HCT116 (cell line): ENCODE results near the gene TMIE. TPM values are rescaled to one million over a fixed set of nuclear protein-coding genes. Genes with fewer than 3 reads are reported as not detected.

Experiments used
- ATAC-seq: fragments of 200-7000 bp; cut with Tn5 transposase; 2 replicates; pipeline ENCODE4 v1.9.1; 2020; ENCODE audit warnings: mild to moderate bottlenecking, moderate library complexity
- Bru-seq: library from RNA; stranded (reverse); fragments of 400-500 nt; gene quantifications from one replicate; lab custom pipeline; 2021; lab: Mats Ljungman, UMichigan
- BruChase-seq, 2 experiments: library from RNA; stranded (reverse); fragments of 400-500 nt; gene quantifications; one replicate each; lab custom pipeline; 2021; lab: Mats Ljungman, UMichigan
- BruUV-seq: library from RNA; stranded (reverse); fragments of 400-500 nt; replicated peaks from 2 replicates; lab custom pipeline; 2021; lab: Mats Ljungman, UMichigan
- CTCF ChIA-PET: fragments of 300-600 bp; sonication (Branson Sonifier 250); formaldehyde crosslinking; loops from one replicate; lab custom pipeline; 2021; ENCODE audit warnings: antibody characterized with exemption; lab: Charles Lee
- POLR2A ChIA-PET: fragments of 300-600, 350-600 bp; sonication (Branson Sonifier 250); formaldehyde crosslinking; loops from one replicate; lab custom pipeline; 2021; ENCODE audit warnings: antibody characterized with exemption; lab: Charles Lee
- RAD21 ChIA-PET, 2 experiments: fragments of 300-600 bp; sonication (Branson Sonifier 250); formaldehyde crosslinking; loops; one replicate each; lab custom pipeline; 2023; ENCODE audit warnings: low total read pairs in 2 of 2; ENCODE audit not compliant: uncharacterized antibody in 2 of 2, unreplicated experiment in 2 of 2, low non-redundant PET in 1 of 2; lab: Charles Lee
- DNase-seq: peaks from one replicate; pipeline ENCODE4 v3.0.0-alpha.2; 2010; ENCODE audit warnings: low read depth, low spot score
- H2AFZ ChIP-seq: fragments of 200-600 bp; shearing (Covaris generic), sonication (generic); 2 replicates; pipeline ENCODE4 v1.6.1; 2017; ENCODE audit warnings: low read depth, mixed run types, mixed read lengths, antibody characterized with exemption, low read length; ENCODE audit not compliant: poor library complexity, severe bottlenecking
- H3K27ac ChIP-seq: 2 replicates; pipeline ENCODE4 v1.5.1; 2012; ENCODE audit warnings: low read depth, low read length
- H3K27me3 ChIP-seq: fragments of 200-600 bp; sonication (generic); 2 replicates; pipeline ENCODE4 v1.6.1; 2016; ENCODE audit warnings: mixed run types, low read length, mixed read lengths; ENCODE audit not compliant: insufficient read depth
- H3K36me3 ChIP-seq, 2 experiments: fragments of 200-500 bp in 1 of 2; fragments of 200-600 bp in 1 of 2; sonication (Bioruptor generic) in 1 of 2; sonication (generic) in 1 of 2; 2 replicates each; pipeline versions ENCODE4 v1.5.1 to v1.6.1; 2014 to 2016; ENCODE audit warnings: low read length in 2 of 2, inconsistent platforms in 1 of 2, mixed read lengths in 1 of 2, mixed run types in 1 of 2; ENCODE audit not compliant: insufficient read depth in 2 of 2, control insufficient read depth in 1 of 2
- H3K4me1 ChIP-seq, 2 experiments: fragments of 200-600 bp in 1 of 2; sonication (generic) in 1 of 2; 2 replicates each; pipeline versions ENCODE4 v1.5.1 to v1.6.1; 2012 to 2017; ENCODE audit warnings: low read length in 2 of 2, inconsistent platforms in 1 of 2, mild to moderate bottlenecking in 1 of 2, mixed read lengths in 1 of 2, mixed run types in 1 of 2, moderate library complexity in 1 of 2; ENCODE audit not compliant: insufficient read depth in 2 of 2, control insufficient read depth in 1 of 2
- H3K4me2 ChIP-seq: fragments of 200-600 bp; sonication (generic); 2 replicates; pipeline ENCODE4 v1.6.1; 2017; ENCODE audit warnings: mixed run types, low read length, mixed read lengths
- H3K4me3 ChIP-seq, 2 experiments: fragments of 200-600 bp in 1 of 2; sonication (generic) in 1 of 2; replicated peaks in 1 of 2; 2 replicates each; pipeline ENCODE4 v1.5.1; 2011 to 2016; ENCODE audit warnings: low read length in 2 of 2, control low read depth in 1 of 2, low read depth in 1 of 2, mild to moderate bottlenecking in 1 of 2, mixed read lengths in 1 of 2, mixed run types in 1 of 2
- H3K79me2 ChIP-seq: fragments of 200-600 bp; sonication (generic); 2 replicates; pipeline ENCODE4 v1.6.1; 2017; ENCODE audit warnings: mild to moderate bottlenecking, mixed run types, low read length, moderate library complexity, mixed read lengths; ENCODE audit not compliant: insufficient read depth
- H3K9ac ChIP-seq: fragments of 200-600 bp; sonication (generic); 2 replicates; pipeline ENCODE4 v1.6.1; 2016; ENCODE audit warnings: low read length, mixed read lengths
- H3K9me2 ChIP-seq: fragments of 200-600 bp; sonication (generic), shearing (Covaris generic); 2 replicates; pipeline ENCODE4 v1.6.1; 2017; ENCODE audit warnings: mixed run types, mild to moderate bottlenecking, moderate library complexity; ENCODE audit not compliant: insufficient read depth
- H3K9me3 ChIP-seq, 2 experiments: fragments of 200-500 bp in 1 of 2; fragments of 200-600 bp in 1 of 2; sonication (Bioruptor generic) in 1 of 2; sonication (generic) in 1 of 2; 2 replicates each; pipeline ENCODE4 v1.6.1; 2014 to 2017; ENCODE audit warnings: low read length in 2 of 2, mixed read lengths in 2 of 2, inconsistent platforms in 1 of 2, low read depth in 1 of 2, mild to moderate bottlenecking in 1 of 2, mixed run types in 1 of 2, moderate library complexity in 1 of 2; ENCODE audit not compliant: control insufficient read depth in 1 of 2, insufficient read depth in 1 of 2
- H4K20me1 ChIP-seq: fragments of 200-600 bp; sonication (generic), shearing (Covaris generic); 2 replicates; pipeline ENCODE4 v1.6.1; 2017; ENCODE audit warnings: mixed run types, mild to moderate bottlenecking, moderate library complexity; ENCODE audit not compliant: insufficient read depth
- CBX3 ChIP-seq: IDR thresholded peaks from 2 replicates; pipeline ENCODE4 v1.6.1; 2012; ENCODE audit warnings: low read depth
- CEBPB ChIP-seq: IDR thresholded peaks from 2 replicates; pipeline ENCODE4 v1.6.1; 2012; ENCODE audit warnings: low read depth
- EZH2phosphoT487 ChIP-seq: fragments of 200-600 bp; IDR thresholded peaks from 2 replicates; pipeline ENCODE4 v1.6.1; 2018; ENCODE audit warnings: antibody characterized with exemption, borderline replicate concordance
- SIN3A ChIP-seq: IDR thresholded peaks from 2 replicates; pipeline ENCODE4 v1.6.1; 2012; ENCODE audit warnings: low read depth
- TCF7L2 ChIP-seq: IDR thresholded peaks from 2 replicates; pipeline ENCODE4 v1.7.0; 2011; ENCODE audit warnings: borderline replicate concordance, inconsistent platforms; ENCODE audit not compliant: insufficient read depth, insufficient read length; ENCODE audit errors: extremely low read depth
- ZFX ChIP-seq: fragments of 450-650 bp; IDR thresholded peaks from 2 replicates; pipeline ENCODE4 v1.6.1; 2017
- ZNF274 ChIP-seq: fragments of 200-500 bp; sonication (Bioruptor generic); IDR thresholded peaks from 2 replicates; pipeline ENCODE4 v1.6.1; 2014; ENCODE audit warnings: mild to moderate bottlenecking, low read depth, low read length, inconsistent platforms
- intact Hi-C: fragments of 100-400 bp; cut with micrococcal nuclease; formaldehyde crosslinking; loops from 2 replicates; pipeline ENCODE4 v1.10.0; 2022
- long read RNA-seq: library from polyadenylated mRNA; unstranded; transcript quantifications from one replicate; pipeline ENCODE4 v2.0.0, GENCODE V29; 2021; ENCODE audit not compliant: unreplicated experiment
- polyA plus RNA-seq: library from polyadenylated mRNA; unstranded; fragments of >200 nt; gene quantifications from 2 replicates; pipeline ENCODE4 v1.2.1, GENCODE V29; 2012; ENCODE audit warnings: missing spikeins
- total RNA-seq: library from RNA; stranded (reverse); gene quantifications from one replicate; pipeline ENCODE4 v1.2.1, GENCODE V29; 2021; ENCODE audit not compliant: unreplicated experiment
- TF ChIP-seq, protein P1 (sequence below): IDR thresholded peaks from 2 replicates; pipeline ENCODE4 v1.6.1; 2012; ENCODE audit warnings: low read depth
- TF ChIP-seq, protein P2 (sequence below): IDR thresholded peaks from 2 replicates; pipeline ENCODE4 v1.6.1; 2011; ENCODE audit warnings: mild to moderate bottlenecking, low read length, moderate library complexity; ENCODE audit not compliant: insufficient replicate concordance; ENCODE audit errors: extremely low read depth
- TF ChIP-seq, protein P3 (sequence below), 3 experiments: fragments of 200-600 bp in 1 of 3; sonication (generic) in 1 of 3; IDR thresholded peaks in 2 of 3; conservative IDR thresholded peaks in 1 of 3; 2 replicates each; pipeline ENCODE4 v1.5.1; 2012 to 2017; ENCODE audit warnings: low read depth in 2 of 3, low read length in 2 of 3, antibody characterized with exemption in 1 of 3, borderline replicate concordance in 1 of 3, control low read depth in 1 of 3, mild to moderate bottlenecking in 1 of 3, mixed read lengths in 1 of 3, mixed run types in 1 of 3, moderate library complexity in 1 of 3; ENCODE audit not compliant: insufficient read depth in 1 of 3
- TF ChIP-seq, protein P4 (sequence below): IDR thresholded peaks from 2 replicates; pipeline ENCODE4 v1.6.1; 2012

Gene TMIE, protein sequence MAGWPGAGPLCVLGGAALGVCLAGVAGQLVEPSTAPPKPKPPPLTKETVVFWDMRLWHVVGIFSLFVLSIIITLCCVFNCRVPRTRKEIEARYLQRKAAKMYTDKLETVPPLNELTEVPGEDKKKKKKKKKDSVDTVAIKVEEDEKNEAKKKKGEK
- total RNA-seq (0.74 TPM), Bru-seq, nascent RNA (percentile 32 among the genes with signal in this experiment), BruChase-seq, experiment 1, labeled RNA remaining after a 6-hour chase (percentile 23 among the genes with signal in this experiment), BruChase-seq, experiment 2, labeled RNA remaining after a 2-hour chase (percentile 29 among the genes with signal in this experiment)
- polyA plus RNA-seq, result 0.90 and 1.1 TPM in 2 replicates
- long read RNA-seq, partial matches to known transcripts, result 1 of 2 reads
- long read RNA-seq, other reads (novel, unspliced or antisense), result 1 of 2 reads

DNA sequence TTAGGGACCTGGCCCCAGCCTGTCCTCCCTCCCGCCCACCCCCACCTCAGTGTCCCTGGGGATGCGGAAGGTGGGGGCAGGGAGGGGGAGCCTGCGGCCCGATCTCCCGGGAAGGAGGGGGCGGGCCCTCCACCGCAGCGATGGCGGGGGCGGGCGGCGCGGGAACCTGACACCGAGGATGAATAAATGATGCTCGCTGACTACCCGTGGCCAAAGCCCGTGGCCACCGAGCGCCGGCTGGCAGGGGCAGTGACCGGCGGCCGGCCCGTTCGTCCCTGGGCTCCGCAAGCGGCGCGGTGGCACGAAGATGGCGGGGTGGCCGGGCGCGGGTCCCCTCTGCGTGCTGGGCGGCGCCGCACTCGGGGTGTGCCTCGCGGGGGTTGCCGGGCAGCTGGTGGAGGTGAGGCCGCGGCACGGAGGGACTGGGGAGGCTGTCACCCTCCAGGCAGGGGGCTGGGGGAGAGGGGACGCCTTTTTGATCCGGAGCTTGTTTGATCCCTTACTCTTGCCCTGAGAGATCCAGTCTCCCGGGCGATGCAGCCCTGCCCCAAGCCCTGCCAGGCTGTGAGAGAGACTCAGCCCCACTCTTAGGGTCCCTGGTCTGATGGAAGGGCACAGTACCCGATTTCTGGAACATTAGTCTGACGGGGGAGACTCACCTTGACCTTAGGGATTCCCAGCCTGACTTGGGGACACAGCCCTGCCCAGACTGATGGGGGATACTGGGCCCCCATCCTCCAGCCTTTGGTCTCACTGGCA, at the start of gene TMIE:
Gene TMIE, plus strand, starts transcription at position 212 of the 759 bp plus-strand sequence. Its CDS starts 96 bp downstream, at position 308.
- Histone ChIP-seq H3K4me3 (no peak within 1 kb of the TSS), H3K79me2 (no peaks in the 10 kb centered on the region), H3K9ac (no peak within 1 kb of the TSS), H2AFZ (no peak within 1 kb of the TSS), H4K20me1 (no peaks in the 10 kb centered on the region), H3K27ac (no peak within 1 kb of the TSS; the same call in 1 of the 2 replicates)
- intact Hi-C loops, result loop anchor here (10.0 kb wide), 1 partner anchor 1083 kb away; the partner anchor contains the start of gene SMARCC1
- ATAC-seq, result no peak
- ChIA-PET CTCF (no interaction called here), RAD21 (no interaction called here), POLR2A (no interaction called here)
- TF ChIP-seq, protein P1, sequence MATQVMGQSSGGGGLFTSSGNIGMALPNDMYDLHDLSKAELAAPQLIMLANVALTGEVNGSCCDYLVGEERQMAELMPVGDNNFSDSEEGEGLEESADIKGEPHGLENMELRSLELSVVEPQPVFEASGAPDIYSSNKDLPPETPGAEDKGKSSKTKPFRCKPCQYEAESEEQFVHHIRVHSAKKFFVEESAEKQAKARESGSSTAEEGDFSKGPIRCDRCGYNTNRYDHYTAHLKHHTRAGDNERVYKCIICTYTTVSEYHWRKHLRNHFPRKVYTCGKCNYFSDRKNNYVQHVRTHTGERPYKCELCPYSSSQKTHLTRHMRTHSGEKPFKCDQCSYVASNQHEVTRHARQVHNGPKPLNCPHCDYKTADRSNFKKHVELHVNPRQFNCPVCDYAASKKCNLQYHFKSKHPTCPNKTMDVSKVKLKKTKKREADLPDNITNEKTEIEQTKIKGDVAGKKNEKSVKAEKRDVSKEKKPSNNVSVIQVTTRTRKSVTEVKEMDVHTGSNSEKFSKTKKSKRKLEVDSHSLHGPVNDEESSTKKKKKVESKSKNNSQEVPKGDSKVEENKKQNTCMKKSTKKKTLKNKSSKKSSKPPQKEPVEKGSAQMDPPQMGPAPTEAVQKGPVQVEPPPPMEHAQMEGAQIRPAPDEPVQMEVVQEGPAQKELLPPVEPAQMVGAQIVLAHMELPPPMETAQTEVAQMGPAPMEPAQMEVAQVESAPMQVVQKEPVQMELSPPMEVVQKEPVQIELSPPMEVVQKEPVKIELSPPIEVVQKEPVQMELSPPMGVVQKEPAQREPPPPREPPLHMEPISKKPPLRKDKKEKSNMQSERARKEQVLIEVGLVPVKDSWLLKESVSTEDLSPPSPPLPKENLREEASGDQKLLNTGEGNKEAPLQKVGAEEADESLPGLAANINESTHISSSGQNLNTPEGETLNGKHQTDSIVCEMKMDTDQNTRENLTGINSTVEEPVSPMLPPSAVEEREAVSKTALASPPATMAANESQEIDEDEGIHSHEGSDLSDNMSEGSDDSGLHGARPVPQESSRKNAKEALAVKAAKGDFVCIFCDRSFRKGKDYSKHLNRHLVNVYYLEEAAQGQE, result no peak
- TF ChIP-seq CBX3, result no peak
- TF ChIP-seq SIN3A, result no peak
- no peak for TF ChIP-seq CEBPB
- TF ChIP-seq ZFX, result no peak
- TF ChIP-seq ZNF274, result no peak
- TF ChIP-seq, protein P2, sequence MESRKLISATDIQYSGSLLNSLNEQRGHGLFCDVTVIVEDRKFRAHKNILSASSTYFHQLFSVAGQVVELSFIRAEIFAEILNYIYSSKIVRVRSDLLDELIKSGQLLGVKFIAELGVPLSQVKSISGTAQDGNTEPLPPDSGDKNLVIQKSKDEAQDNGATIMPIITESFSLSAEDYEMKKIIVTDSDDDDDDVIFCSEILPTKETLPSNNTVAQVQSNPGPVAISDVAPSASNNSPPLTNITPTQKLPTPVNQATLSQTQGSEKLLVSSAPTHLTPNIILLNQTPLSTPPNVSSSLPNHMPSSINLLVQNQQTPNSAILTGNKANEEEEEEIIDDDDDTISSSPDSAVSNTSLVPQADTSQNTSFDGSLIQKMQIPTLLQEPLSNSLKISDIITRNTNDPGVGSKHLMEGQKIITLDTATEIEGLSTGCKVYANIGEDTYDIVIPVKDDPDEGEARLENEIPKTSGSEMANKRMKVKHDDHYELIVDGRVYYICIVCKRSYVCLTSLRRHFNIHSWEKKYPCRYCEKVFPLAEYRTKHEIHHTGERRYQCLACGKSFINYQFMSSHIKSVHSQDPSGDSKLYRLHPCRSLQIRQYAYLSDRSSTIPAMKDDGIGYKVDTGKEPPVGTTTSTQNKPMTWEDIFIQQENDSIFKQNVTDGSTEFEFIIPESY, result no peak
- TF ChIP-seq EZH2phosphoT487, result no peak
- no peak for TF ChIP-seq TCF7L2
- TF ChIP-seq, protein P3, sequence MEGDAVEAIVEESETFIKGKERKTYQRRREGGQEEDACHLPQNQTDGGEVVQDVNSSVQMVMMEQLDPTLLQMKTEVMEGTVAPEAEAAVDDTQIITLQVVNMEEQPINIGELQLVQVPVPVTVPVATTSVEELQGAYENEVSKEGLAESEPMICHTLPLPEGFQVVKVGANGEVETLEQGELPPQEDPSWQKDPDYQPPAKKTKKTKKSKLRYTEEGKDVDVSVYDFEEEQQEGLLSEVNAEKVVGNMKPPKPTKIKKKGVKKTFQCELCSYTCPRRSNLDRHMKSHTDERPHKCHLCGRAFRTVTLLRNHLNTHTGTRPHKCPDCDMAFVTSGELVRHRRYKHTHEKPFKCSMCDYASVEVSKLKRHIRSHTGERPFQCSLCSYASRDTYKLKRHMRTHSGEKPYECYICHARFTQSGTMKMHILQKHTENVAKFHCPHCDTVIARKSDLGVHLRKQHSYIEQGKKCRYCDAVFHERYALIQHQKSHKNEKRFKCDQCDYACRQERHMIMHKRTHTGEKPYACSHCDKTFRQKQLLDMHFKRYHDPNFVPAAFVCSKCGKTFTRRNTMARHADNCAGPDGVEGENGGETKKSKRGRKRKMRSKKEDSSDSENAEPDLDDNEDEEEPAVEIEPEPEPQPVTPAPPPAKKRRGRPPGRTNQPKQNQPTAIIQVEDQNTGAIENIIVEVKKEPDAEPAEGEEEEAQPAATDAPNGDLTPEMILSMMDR (IDR thresholded peaks at IDR 0.05 in 2 of 3, conservative IDR thresholded peaks at IDR 0.05 in 1 of 3; ENCODE audit: borderline replicate concordance in 1 of 3, insufficient read depth in 1 of 3, low read depth in 2 of 3, low read length in 2 of 3), result no peak
- TF ChIP-seq, protein P4, sequence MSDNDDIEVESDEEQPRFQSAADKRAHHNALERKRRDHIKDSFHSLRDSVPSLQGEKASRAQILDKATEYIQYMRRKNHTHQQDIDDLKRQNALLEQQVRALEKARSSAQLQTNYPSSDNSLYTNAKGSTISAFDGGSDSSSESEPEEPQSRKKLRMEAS, result no peak
- TF ChIP-seq, all 23 proteins: peak for 0
- Histone ChIP-seq H3K36me3 (no peaks in the 10 kb centered on the region), H3K4me1 (peaks cover 5 to 15% of the 10 kb centered on the region in 2 experiments; a peak in 3 of 4 replicates), H3K27me3 (no peaks in the 10 kb centered on the region), H3K9me3 (no peaks in the 10 kb centered on the region), H3K4me2 (no peak within 1 kb of the TSS), H3K9me2 (no peaks in the 10 kb centered on the region)
- BruUV-seq, result no TSS peak
- no peak for DNase-seq
